HCT116 (cell line): ENCODE results near the gene MRPL18. TPM values are rescaled to one million over a fixed set of nuclear protein-coding genes. Genes with fewer than 3 reads are reported as not detected.

Experiments used
- ATAC-seq: fragments of 200-7000 bp; cut with Tn5 transposase; 2 replicates; pipeline ENCODE4 v1.9.1; 2020; ENCODE audit warnings: mild to moderate bottlenecking, moderate library complexity
- BruUV-seq: library from RNA; stranded (reverse); fragments of 400-500 nt; replicated peaks from 2 replicates; lab custom pipeline; 2021; lab: Mats Ljungman, UMichigan
- CTCF ChIA-PET: fragments of 300-600 bp; sonication (Branson Sonifier 250); formaldehyde crosslinking; loops from one replicate; lab custom pipeline; 2021; ENCODE audit warnings: antibody characterized with exemption; lab: Charles Lee
- POLR2A ChIA-PET: fragments of 300-600, 350-600 bp; sonication (Branson Sonifier 250); formaldehyde crosslinking; loops from one replicate; lab custom pipeline; 2021; ENCODE audit warnings: antibody characterized with exemption; lab: Charles Lee
- RAD21 ChIA-PET, 2 experiments: fragments of 300-600 bp; sonication (Branson Sonifier 250); formaldehyde crosslinking; loops; one replicate each; lab custom pipeline; 2023; ENCODE audit warnings: low total read pairs in 2 of 2; ENCODE audit not compliant: uncharacterized antibody in 2 of 2, unreplicated experiment in 2 of 2, low non-redundant PET in 1 of 2; lab: Charles Lee
- DNase-seq: peaks from one replicate; pipeline ENCODE4 v3.0.0-alpha.2; 2010; ENCODE audit warnings: low read depth, low spot score
- H2AFZ ChIP-seq: fragments of 200-600 bp; shearing (Covaris generic), sonication (generic); 2 replicates; pipeline ENCODE4 v1.6.1; 2017; ENCODE audit warnings: low read depth, mixed run types, mixed read lengths, antibody characterized with exemption, low read length; ENCODE audit not compliant: poor library complexity, severe bottlenecking
- H3K27ac ChIP-seq: 2 replicates; pipeline ENCODE4 v1.5.1; 2012; ENCODE audit warnings: low read depth, low read length
- H3K27me3 ChIP-seq: fragments of 200-600 bp; sonication (generic); 2 replicates; pipeline ENCODE4 v1.6.1; 2016; ENCODE audit warnings: mixed run types, low read length, mixed read lengths; ENCODE audit not compliant: insufficient read depth
- H3K36me3 ChIP-seq, 2 experiments: fragments of 200-500 bp in 1 of 2; fragments of 200-600 bp in 1 of 2; sonication (Bioruptor generic) in 1 of 2; sonication (generic) in 1 of 2; 2 replicates each; pipeline versions ENCODE4 v1.5.1 to v1.6.1; 2014 to 2016; ENCODE audit warnings: low read length in 2 of 2, inconsistent platforms in 1 of 2, mixed read lengths in 1 of 2, mixed run types in 1 of 2; ENCODE audit not compliant: insufficient read depth in 2 of 2, control insufficient read depth in 1 of 2
- H3K4me1 ChIP-seq, 2 experiments: fragments of 200-600 bp in 1 of 2; sonication (generic) in 1 of 2; 2 replicates each; pipeline versions ENCODE4 v1.5.1 to v1.6.1; 2012 to 2017; ENCODE audit warnings: low read length in 2 of 2, inconsistent platforms in 1 of 2, mild to moderate bottlenecking in 1 of 2, mixed read lengths in 1 of 2, mixed run types in 1 of 2, moderate library complexity in 1 of 2; ENCODE audit not compliant: insufficient read depth in 2 of 2, control insufficient read depth in 1 of 2
- H3K4me2 ChIP-seq: fragments of 200-600 bp; sonication (generic); 2 replicates; pipeline ENCODE4 v1.6.1; 2017; ENCODE audit warnings: mixed run types, low read length, mixed read lengths
- H3K4me3 ChIP-seq, 2 experiments: fragments of 200-600 bp in 1 of 2; sonication (generic) in 1 of 2; replicated peaks in 1 of 2; 2 replicates each; pipeline ENCODE4 v1.5.1; 2011 to 2016; ENCODE audit warnings: low read length in 2 of 2, control low read depth in 1 of 2, low read depth in 1 of 2, mild to moderate bottlenecking in 1 of 2, mixed read lengths in 1 of 2, mixed run types in 1 of 2
- H3K79me2 ChIP-seq: fragments of 200-600 bp; sonication (generic); 2 replicates; pipeline ENCODE4 v1.6.1; 2017; ENCODE audit warnings: mild to moderate bottlenecking, mixed run types, low read length, moderate library complexity, mixed read lengths; ENCODE audit not compliant: insufficient read depth
- H3K9ac ChIP-seq: fragments of 200-600 bp; sonication (generic); 2 replicates; pipeline ENCODE4 v1.6.1; 2016; ENCODE audit warnings: low read length, mixed read lengths
- H3K9me2 ChIP-seq: fragments of 200-600 bp; sonication (generic), shearing (Covaris generic); 2 replicates; pipeline ENCODE4 v1.6.1; 2017; ENCODE audit warnings: mixed run types, mild to moderate bottlenecking, moderate library complexity; ENCODE audit not compliant: insufficient read depth
- H3K9me3 ChIP-seq, 2 experiments: fragments of 200-500 bp in 1 of 2; fragments of 200-600 bp in 1 of 2; sonication (Bioruptor generic) in 1 of 2; sonication (generic) in 1 of 2; 2 replicates each; pipeline ENCODE4 v1.6.1; 2014 to 2017; ENCODE audit warnings: low read length in 2 of 2, mixed read lengths in 2 of 2, inconsistent platforms in 1 of 2, low read depth in 1 of 2, mild to moderate bottlenecking in 1 of 2, mixed run types in 1 of 2, moderate library complexity in 1 of 2; ENCODE audit not compliant: control insufficient read depth in 1 of 2, insufficient read depth in 1 of 2
- H4K20me1 ChIP-seq: fragments of 200-600 bp; sonication (generic), shearing (Covaris generic); 2 replicates; pipeline ENCODE4 v1.6.1; 2017; ENCODE audit warnings: mixed run types, mild to moderate bottlenecking, moderate library complexity; ENCODE audit not compliant: insufficient read depth
- ATF3 ChIP-seq: IDR thresholded peaks from 2 replicates; pipeline ENCODE4 v1.6.1; 2012
- CBX3 ChIP-seq: IDR thresholded peaks from 2 replicates; pipeline ENCODE4 v1.6.1; 2012; ENCODE audit warnings: low read depth
- CEBPB ChIP-seq: IDR thresholded peaks from 2 replicates; pipeline ENCODE4 v1.6.1; 2012; ENCODE audit warnings: low read depth
- EZH2 ChIP-seq: fragments of 200-600 bp; sonication (generic); IDR thresholded peaks from 2 replicates; pipeline ENCODE4 v1.6.1; 2017; ENCODE audit warnings: antibody characterized with exemption, mixed run types
- EZH2phosphoT487 ChIP-seq: fragments of 200-600 bp; IDR thresholded peaks from 2 replicates; pipeline ENCODE4 v1.6.1; 2018; ENCODE audit warnings: antibody characterized with exemption, borderline replicate concordance
- POLR2AphosphoS5 ChIP-seq: IDR thresholded peaks from 2 replicates; pipeline ENCODE4 v1.6.1; 2011; ENCODE audit warnings: mild to moderate bottlenecking, low read depth, low read length, moderate library complexity
- RAD21 ChIP-seq: IDR thresholded peaks from 2 replicates; pipeline ENCODE4 v1.6.1; 2012; ENCODE audit warnings: low read depth, mild to moderate bottlenecking
- SIN3A ChIP-seq: IDR thresholded peaks from 2 replicates; pipeline ENCODE4 v1.6.1; 2012; ENCODE audit warnings: low read depth
- ZNF274 ChIP-seq: fragments of 200-500 bp; sonication (Bioruptor generic); IDR thresholded peaks from 2 replicates; pipeline ENCODE4 v1.6.1; 2014; ENCODE audit warnings: mild to moderate bottlenecking, low read depth, low read length, inconsistent platforms
- intact Hi-C: fragments of 100-400 bp; cut with micrococcal nuclease; formaldehyde crosslinking; loops from 2 replicates; pipeline ENCODE4 v1.10.0; 2022
- total RNA-seq: library from RNA; stranded (reverse); gene quantifications from one replicate; pipeline ENCODE4 v1.2.1, GENCODE V29; 2021; ENCODE audit not compliant: unreplicated experiment

The MRPL18 gene
- total RNA-seq, 1 experiment from 2014 or later = 106 TPM

DNA sequence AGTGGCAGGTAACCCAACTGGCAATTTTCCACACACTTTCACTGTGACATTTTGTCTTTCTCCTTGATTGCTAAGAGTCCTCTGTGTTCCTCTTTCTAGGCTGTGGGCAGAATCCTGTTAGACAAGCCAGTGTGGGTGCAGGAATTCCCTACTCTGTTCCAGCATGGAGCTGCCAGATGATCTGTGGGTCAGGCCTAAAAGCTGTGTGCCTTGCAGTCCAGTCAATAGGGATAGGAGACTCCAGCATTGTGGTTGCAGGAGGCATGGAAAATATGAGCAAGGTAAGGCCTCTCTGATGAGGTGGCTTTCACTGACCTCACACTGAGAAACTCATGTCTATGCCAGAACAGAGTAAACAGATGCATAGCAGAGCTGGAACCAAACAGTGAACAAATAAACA lies 23.4 kb upstream of the MRPL18 start:
- RAD21 ChIA-PET = no interaction called here
- H3K79me2 ChIP-seq = peaks cover 9% of the 10 kb centered on the region; the same call in 1 of the 2 replicates
- POLR2A ChIA-PET = no interaction called here
- TF ChIP-seq RAD21 = no peak
- no peak for TF ChIP-seq EZH2phosphoT487
- no peak for TF ChIP-seq POLR2AphosphoS5
- no peak for TF ChIP-seq SIN3A
- no peak for TF ChIP-seq ATF3
- TF ChIP-seq CEBPB = no peak
- TF ChIP-seq ZNF274 = no peak
- H3K36me3 ChIP-seq = peaks cover 7 to 12% of the 10 kb centered on the region in 2 experiments; a peak in 3 of 4 replicates
- no peaks in the 10 kb centered on the region for H3K9me2 ChIP-seq
- H3K9ac ChIP-seq = no peak overlapping the region
- H3K27me3 ChIP-seq = no peaks in the 10 kb centered on the region
- BruUV-seq = no TSS peak
- no peak overlapping the region for H2AFZ ChIP-seq
- H3K27ac ChIP-seq = no peak overlapping the region
- ATAC-seq (no peak), DNase-seq (no peak)
- no peak overlapping the region for H3K4me3 ChIP-seq
- CTCF ChIA-PET = no interaction called here
- intact Hi-C loops = no loop called here
- peaks cover 0 to 9% of the 10 kb centered on the region in 2 experiments; a peak in 1 of 4 replicates for H3K4me1 ChIP-seq
- H3K9me3 ChIP-seq = no peaks in the 10 kb centered on the region
- H4K20me1 ChIP-seq = no peaks in the 10 kb centered on the region
- H3K4me2 ChIP-seq = no peak overlapping the region

DNA sequence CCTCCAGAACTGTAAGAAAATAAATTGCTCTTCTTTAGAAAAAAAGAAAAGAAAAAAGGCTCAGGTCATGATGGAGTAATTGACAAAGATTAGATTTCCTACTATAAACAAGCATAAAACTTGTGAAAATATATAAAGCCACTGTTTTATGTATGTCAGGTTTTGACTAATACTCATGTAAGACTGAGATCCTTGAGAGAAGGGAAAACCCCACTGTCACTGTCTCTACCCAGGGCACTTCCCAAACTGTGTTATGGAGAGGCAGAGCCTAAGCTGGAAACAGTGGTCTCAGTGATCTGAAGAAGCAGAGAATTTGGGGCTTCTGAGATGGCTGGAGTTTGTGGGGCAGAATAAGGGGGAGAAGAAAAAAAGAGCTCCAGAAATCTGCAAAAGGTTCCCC lies 20.8 kb upstream of the MRPL18 start:
- no peak overlapping the region for H3K4me2 ChIP-seq
- intact Hi-C loops = no loop called here
- TF ChIP-seq EZH2 (no peak), CEBPB (no peak), CBX3 (no peak)
- H3K9me3 ChIP-seq = no peaks in the 10 kb centered on the region
- DNase-seq (no peak), ATAC-seq (no peak)
- no TSS peak for BruUV-seq
- no peak overlapping the region for H3K9ac ChIP-seq
- no peak overlapping the region for H2AFZ ChIP-seq
- no peaks in the 10 kb centered on the region for H3K27me3 ChIP-seq
- H3K79me2 ChIP-seq = no peaks in the 10 kb centered on the region
- H3K36me3 ChIP-seq = peaks cover 4 to 12% of the 10 kb centered on the region in 2 experiments; a peak in 3 of 4 replicates
- H3K27ac ChIP-seq = no peak overlapping the region
- H3K4me1 ChIP-seq = no peaks in the 10 kb centered on the region
- H3K4me3 ChIP-seq = no peak overlapping the region
- H3K9me2 ChIP-seq = no peaks in the 10 kb centered on the region
- ChIA-PET CTCF (no interaction called here), RAD21 (no interaction called here), POLR2A (interaction anchor here (1.6 kb wide), 1 partner anchor 8 kb away, joined by 3 read pairs; the partner anchor contains the start of gene ACAT2)
- H4K20me1 ChIP-seq = no peaks in the 10 kb centered on the region
